PFSK-1 (cell line): Measurements from ENCODE around the gene PRKAR1B.

Experiments used
- FOXP2 ChIP-seq: optimal IDR thresholded peaks from 2 replicates; pipeline ENCODE3; 2011; ENCODE audit warnings: borderline replicate concordance, control low read depth, inconsistent platforms; ENCODE audit not compliant: insufficient read depth; ENCODE audit errors: extremely low read length, extremely low read depth
- POLR2AphosphoS5 ChIP-seq: IDR thresholded peaks from 2 replicates; pipeline ENCODE4 v1.6.1; 2012; ENCODE audit warnings: low read depth, mild to moderate bottlenecking, control low read depth, low read length, moderate library complexity
- SIN3A ChIP-seq: IDR thresholded peaks from 2 replicates; pipeline ENCODE4 v1.6.1; 2012; ENCODE audit warnings: mild to moderate bottlenecking, low read length, moderate library complexity, borderline replicate concordance; ENCODE audit not compliant: insufficient read depth
- TAF1 ChIP-seq: IDR thresholded peaks from 2 replicates; pipeline ENCODE4 v1.6.1; 2012; ENCODE audit warnings: low read length, control low read depth, borderline replicate concordance; ENCODE audit not compliant: insufficient read depth
- TF ChIP-seq, protein P1 (sequence below), 2 experiments: IDR thresholded peaks; 2 replicates each; pipeline versions ENCODE4 v1.6.1 to v1.8.0; 2011 to 2012; ENCODE audit warnings: low read depth in 2 of 2, low read length in 2 of 2, control low read depth in 1 of 2, inconsistent platforms in 1 of 2, mild to moderate bottlenecking in 1 of 2, moderate library complexity in 1 of 2; ENCODE audit not compliant: insufficient read depth in 1 of 2

Gene PRKAR1B

DNA sequence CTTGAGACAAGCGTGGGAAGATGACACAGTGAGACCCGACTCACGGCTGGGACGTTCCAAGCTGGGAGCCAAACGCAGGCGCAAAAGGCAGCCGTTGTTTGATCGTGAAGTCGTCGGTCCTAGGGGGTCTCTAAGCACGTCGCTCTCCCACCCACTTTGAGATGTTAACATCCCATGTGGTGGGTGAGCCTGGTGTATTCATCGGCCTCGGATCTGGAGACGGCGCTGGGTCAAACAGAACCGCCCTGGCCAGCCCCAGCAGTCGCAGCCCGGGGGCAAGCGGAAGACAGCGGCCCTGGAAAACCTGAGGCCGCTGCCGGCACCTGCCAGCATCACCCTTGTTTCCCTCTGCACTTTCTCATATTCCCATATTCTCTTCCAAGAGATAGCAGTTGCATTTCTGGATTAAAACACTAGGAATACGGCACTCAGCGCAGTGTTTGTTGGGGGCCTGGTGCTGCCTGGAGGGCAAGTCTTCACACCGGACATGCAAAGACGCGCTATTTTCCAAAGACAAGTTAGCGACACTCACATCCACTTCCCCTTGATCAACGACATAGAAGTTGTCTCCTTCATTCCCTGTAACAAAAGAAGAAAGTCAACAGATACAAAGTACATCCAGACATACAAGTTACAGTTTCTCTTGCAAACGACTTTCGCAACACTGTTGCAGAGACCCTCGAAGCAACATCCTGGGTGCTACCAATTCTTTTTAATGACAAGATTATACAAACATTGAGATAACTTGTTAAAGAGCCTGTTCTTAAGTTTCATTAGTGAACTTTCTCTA is 121.2 kb downstream of the PRKAR1B start:
- TF ChIP-seq SIN3A (no peak), TAF1 (no peak), FOXP2 (no peak), POLR2AphosphoS5 (no peak)
- TF ChIP-seq, protein P1, sequence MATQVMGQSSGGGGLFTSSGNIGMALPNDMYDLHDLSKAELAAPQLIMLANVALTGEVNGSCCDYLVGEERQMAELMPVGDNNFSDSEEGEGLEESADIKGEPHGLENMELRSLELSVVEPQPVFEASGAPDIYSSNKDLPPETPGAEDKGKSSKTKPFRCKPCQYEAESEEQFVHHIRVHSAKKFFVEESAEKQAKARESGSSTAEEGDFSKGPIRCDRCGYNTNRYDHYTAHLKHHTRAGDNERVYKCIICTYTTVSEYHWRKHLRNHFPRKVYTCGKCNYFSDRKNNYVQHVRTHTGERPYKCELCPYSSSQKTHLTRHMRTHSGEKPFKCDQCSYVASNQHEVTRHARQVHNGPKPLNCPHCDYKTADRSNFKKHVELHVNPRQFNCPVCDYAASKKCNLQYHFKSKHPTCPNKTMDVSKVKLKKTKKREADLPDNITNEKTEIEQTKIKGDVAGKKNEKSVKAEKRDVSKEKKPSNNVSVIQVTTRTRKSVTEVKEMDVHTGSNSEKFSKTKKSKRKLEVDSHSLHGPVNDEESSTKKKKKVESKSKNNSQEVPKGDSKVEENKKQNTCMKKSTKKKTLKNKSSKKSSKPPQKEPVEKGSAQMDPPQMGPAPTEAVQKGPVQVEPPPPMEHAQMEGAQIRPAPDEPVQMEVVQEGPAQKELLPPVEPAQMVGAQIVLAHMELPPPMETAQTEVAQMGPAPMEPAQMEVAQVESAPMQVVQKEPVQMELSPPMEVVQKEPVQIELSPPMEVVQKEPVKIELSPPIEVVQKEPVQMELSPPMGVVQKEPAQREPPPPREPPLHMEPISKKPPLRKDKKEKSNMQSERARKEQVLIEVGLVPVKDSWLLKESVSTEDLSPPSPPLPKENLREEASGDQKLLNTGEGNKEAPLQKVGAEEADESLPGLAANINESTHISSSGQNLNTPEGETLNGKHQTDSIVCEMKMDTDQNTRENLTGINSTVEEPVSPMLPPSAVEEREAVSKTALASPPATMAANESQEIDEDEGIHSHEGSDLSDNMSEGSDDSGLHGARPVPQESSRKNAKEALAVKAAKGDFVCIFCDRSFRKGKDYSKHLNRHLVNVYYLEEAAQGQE (IDR thresholded peaks at IDR 0.05; ENCODE audit: insufficient read depth in 1 of 2, low read depth in 2 of 2, low read length in 2 of 2) = no peak

DNA sequence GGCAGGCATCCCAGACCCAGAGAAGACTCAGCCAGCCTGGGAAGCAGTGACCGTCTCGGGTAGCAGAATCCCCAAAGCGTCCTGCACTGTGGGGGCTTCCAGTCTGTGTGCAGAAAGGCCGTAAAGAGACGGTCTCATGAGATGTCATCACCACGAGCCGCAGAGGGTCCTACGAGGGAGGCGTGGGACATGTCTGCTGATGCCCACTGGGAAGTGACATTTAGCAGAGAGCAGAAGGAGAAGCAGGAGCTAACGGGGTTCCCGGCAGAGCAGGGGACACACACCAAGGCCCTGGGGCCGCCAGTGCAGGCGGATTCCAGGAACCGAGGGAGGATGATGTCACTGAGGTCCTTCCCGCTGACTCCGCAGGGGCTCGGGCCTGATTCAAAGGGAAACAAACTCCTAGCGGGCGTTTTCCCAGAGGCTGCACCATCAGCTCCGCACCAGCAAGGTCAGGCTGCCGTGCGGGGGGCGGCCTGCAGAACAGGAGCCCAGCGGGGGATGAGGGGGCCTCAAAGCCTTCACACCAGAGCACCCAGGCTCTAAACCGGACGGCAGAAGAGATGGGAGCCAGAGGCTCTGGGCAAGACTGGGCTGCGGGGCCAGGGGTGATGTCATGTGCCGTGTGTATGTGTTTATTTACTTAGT is 122.1 kb downstream of the PRKAR1B start:
- TF ChIP-seq SIN3A = no peak
- no peak for TF ChIP-seq POLR2AphosphoS5
- no peak for TF ChIP-seq TAF1
- TF ChIP-seq FOXP2 = no peak
- TF ChIP-seq, protein P1 (IDR thresholded peaks at IDR 0.05; ENCODE audit: insufficient read depth in 1 of 2, low read depth in 2 of 2, low read length in 2 of 2) = no peak

DNA sequence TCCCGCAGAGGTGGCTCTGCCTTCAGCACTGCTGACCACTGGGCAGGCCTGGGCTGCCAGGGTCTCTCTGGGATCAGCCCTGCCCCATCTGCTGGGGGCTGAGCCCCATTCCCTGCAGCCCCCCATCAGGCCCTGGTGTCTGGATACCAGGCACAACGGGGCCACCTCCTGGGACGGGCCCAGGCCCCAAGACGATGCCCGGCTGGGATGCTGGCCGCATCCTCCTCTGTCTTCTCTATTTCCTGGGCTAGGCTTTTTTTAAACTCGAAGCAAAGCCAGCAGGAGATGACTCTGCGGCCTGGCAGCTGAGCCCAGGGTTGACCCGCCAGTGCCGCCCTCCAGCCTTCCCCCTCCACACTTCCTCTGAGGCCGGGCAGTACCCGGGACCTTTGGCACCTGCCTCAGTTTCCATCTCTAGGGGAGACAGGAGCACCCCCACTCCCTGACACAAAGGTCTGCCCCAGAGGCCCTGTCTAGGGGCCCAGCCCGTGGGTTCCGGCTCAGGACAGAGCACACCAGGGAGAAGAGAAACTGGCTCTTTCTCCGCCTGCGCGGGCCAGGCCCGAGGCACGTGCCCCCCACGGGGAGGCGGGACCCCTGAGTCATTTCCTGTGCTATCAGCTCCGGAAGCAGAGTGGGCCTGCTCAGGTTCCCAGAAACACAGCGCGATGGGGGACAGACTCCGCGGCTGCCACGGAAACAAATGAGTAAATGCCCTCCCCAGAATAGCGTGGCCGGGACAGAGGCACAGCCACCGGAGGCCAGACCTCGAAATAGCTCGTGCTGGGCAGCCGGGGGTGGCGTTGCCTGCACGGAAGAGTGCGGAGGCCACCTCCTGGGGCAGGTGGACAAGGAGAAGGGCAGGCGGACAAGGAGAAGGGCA is 122.8 kb downstream of the PRKAR1B start:
- peak; percentile 47 for TF ChIP-seq FOXP2
- TF ChIP-seq, protein P1 (IDR thresholded peaks at IDR 0.05; ENCODE audit: insufficient read depth in 1 of 2, low read depth in 2 of 2, low read length in 2 of 2) = no peak

DNA sequence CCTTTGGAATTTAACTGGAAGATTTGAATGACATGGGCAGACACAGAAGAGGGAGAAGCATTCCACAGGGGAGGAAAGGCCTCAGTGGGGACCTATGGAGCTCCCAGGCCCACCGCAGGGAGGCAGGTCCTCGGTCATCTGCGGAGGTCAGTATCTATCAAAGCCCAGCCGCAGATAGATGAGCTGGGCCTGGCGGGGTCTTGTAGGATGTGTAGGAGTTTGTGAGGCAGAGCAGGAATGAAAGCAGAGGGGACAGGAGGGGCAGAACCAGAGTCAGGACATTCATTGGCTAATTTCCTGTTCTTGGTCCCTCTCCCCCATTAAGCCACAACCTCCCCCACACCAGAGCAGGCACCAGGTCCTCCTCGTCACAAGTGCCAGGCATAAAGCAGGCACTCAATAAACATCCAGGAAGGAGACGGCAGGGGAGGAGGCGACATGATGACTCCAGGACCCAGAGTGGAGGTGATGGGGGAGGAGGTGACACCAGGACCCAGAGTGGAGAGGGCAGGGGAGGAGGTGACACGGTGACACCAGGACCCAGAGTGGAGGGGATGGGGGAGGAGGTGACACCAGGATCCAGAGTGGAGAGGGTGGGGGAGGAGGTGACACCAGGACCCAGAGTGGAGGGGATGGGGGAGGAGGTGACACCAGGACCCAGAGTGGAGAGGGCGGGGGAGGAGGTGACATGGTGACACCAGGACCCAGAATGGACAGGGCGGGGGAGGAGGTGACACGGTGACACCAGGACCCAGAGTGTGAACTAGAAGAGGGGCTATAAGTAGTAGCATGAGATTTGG is 123.7 kb downstream of the PRKAR1B start:
- TF ChIP-seq TAF1 = no peak
- no peak for TF ChIP-seq POLR2AphosphoS5
- TF ChIP-seq, protein P1 (IDR thresholded peaks at IDR 0.05; ENCODE audit: insufficient read depth in 1 of 2, low read depth in 2 of 2, low read length in 2 of 2) = no peak
- no peak for TF ChIP-seq FOXP2
- TF ChIP-seq SIN3A = no peak
